ENCODE results near the gene ARHGAP26.

The ARHGAP26 gene

DNA sequence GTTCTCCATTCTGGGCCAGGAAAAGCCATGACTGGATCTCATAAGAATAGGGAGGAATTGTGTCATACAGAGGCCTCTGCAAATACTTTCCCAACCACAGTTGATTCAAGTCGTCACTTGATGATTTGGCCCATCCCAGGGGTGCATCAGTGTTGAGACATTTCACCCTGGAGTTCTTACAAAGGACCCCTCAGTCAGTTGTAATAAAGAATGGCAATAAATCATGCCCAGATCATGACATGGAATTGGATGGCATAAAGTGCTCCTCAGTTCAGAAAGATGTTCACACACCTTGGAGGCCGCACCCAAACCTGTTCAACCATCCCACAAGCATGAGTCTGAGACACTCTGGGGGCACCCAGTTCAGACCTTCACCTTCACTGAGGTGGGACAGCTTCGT, 465.2 kb downstream of the ARHGAP26 start:
- DNase-seq = no peak

DNA sequence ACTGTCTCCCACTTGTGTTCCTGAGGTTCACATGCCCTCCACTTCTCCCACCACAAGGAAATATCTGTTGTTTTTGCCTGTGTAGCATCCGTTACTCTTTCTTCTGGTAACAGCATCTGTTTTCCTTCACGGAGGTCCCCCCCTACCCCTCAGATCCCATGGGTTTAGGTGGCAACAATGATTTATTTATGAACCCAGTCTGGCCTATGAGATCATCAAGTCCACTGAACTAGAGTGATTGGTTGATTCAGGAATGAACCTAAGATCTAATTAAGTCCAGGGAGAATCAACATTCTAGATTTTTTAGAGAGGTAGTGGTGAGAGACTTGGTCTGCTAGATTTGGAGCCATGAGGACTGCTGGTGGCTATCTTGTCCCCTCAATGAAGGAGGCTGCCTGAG, 466.5 kb downstream of the ARHGAP26 start:
- no peak for DNase-seq

DNA sequence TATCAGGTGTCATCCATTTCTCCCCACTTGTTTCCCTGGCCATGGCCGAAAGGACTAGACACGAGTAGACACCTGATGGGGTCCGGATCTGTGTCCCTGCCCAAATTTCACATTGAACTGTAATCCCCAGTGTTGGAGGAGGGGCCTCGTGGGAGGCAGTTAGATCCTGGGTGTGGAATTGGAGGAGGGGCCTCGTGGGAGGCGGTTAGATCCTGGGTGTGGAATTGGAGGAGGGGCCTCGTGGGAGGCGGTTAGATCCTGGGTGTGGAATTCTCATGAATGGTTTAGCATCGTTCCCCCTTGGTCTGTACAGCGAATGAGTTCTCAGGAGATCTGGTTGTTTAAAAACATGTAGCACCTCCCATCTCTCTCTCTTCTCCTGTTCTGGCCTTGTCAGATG, 467.5 kb downstream of the ARHGAP26 start:
- no peak for DNase-seq

DNA sequence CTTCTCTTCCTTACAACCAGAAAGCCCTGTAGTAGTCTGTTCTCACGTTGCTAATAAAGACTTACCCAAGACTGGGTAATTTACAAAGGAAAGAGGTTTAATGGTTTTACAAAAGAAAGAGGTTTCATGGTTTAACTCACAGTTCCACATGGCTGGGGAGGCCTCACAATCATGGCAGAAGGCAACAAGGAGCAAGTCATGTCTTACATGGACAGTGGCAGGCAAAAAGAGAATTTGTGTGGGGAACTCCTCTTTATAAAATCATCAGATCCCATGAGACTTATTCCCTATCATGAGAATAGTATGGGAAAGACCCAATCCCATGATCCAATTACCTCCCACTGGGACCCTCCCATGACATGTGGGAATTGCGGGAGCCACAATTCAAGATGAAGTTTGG, 468.4 kb downstream of the ARHGAP26 start:
- no peak for DNase-seq

DNA sequence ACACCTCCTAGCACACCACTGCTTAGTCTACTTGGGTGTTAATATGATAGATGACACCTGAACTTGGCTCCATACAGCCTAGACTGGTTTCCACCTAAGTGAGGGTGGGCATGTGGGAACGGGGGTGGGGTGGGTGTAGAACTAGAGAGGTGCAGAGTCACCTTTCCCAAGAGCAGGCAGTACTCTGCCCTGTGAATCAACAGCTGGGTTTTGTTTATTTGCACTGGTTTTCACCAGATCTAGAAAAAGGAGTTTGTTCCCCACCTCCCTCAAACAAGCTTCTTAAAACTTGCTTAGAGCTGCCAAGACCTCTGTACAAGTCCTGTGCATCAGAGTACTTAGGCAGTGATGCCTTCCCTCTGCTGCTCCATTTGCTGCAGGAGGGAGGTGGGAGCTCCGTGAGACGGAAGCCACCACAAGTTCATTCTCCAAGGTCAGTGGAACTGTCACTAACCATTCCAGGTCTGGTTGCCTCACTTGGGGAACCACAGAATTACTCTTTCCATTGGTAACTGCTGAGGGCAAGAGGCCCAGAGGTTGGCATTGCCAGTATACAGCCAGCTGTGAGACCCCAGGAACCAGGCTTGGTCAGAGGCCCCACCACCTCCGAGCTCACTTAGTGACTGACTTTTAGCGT, 469.8 kb downstream of the ARHGAP26 start:
- DNase-seq = no peak

DNA sequence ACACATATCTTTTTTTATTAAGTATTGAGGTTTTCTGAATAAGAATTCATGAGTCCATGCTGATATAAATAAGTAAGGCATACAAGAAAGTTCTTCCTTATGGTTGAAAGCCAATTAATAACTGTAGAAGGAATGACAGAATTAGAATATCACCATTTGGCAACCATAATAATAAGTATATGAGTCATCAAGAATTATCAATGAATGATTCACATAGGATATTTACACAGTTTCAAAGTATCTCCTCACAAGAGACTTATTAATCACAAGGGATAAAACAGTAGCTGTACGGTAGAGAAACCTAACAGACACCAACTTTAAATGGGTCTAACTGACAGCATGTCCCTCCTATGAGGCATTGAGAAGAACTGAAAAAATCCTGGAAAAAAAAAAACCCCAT, 471.7 kb downstream of the ARHGAP26 start:
- no peak for DNase-seq

DNA sequence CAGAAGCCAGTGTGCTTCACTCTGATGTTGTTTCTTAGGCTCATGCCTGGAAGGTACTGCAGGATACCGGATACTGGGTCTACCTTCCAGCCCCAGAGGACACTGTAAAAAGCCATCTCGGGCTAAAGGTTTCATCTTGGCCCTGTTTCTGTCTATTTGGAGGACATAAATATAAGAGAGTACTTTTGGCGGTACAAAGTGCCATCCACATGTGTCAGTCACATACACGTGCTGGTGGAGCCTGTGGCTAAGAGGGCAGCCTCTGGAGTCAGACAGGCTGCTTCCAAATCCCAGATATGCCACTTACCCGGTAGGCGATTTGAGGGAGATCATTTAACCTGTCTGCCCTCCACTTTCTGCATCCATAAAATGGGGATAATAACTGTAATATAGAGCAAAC, 472.9 kb downstream of the ARHGAP26 start:
- DNase-seq = no peak

DNA sequence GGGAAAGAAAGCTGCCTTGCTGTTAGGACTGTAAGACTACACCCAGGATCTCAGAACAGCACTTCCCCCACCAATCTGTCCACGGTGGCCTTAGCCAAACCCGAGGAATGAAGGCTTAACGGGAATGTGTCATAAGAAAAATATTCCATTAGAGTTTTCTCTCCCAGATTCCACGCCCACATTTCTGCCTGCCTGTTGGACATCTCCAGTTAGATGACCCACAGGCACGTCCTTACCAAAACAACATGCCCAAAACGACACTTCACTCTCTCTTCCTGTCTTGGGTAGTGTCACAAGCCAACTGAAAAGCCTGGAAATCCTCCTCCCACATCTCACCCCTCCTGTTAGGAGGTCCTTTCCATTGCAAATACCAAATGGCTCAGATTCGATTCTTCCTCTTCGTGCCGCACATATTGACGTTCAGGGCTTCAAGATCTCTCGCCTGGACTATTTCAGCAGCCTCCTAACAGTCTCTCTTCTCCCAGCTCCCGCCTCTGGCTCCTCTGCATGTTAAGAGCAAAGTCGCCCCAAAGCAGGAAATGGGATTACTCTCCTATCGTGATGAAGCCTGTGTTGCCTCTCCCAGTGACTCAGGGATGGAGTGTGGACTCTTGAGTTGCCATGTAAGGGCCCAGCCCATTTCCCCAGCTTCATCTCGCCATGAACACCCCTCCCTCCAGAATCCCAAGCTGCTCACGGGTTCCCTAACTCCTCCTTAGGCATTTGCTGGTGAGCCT, 474.0 kb downstream of the ARHGAP26 start:
- no peak for DNase-seq

DNA sequence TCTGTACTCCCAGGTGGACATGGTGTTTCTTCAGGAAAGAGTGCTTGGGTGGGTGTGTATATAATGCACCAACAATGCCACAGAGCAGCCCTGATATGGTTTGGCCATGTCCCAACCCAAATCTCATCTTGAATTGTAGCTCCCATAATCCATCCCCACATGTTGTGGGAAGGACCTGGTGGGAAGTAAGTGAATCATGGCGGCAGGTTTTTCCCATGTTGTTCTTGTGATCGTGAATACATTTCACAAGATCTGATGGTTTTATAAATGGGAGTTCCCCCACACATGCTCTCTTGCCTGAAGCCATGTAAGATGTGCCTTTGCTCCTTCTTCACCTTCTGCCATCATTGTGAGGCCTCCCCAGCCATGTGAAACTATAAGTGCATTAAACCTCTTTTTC, 474.8 kb downstream of the ARHGAP26 start:
- DNase-seq = no peak

DNA sequence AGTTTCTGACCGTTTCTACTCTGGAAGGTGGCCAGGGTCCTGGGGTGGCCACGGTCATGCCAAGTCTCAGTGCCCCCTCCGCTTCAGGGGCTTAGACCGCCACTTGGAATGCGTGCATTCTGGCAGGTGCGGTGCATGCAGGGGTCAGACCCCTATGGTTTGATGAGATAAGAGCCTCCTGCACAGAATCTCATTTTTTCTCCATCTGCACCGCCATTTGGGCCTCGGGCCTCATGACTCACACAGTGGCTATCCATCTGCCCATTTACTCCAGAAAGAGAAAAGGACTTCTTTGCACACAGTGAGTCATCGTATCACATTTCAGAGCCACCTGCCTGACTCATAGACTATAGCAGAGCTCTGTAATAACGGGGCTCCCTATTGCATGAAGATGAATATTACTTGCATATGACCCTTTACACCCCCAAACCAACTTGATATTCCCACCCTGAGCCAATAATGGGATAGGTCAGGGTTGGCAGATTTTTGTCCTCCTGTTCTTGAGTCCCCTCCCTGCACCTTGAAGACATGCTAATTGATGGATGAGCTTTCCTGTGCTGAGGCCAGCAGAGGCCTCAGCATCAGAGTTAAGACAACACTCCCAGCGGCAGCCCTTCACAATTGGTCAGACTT, 475.9 kb downstream of the ARHGAP26 start:
- DNase-seq = no peak

DNA sequence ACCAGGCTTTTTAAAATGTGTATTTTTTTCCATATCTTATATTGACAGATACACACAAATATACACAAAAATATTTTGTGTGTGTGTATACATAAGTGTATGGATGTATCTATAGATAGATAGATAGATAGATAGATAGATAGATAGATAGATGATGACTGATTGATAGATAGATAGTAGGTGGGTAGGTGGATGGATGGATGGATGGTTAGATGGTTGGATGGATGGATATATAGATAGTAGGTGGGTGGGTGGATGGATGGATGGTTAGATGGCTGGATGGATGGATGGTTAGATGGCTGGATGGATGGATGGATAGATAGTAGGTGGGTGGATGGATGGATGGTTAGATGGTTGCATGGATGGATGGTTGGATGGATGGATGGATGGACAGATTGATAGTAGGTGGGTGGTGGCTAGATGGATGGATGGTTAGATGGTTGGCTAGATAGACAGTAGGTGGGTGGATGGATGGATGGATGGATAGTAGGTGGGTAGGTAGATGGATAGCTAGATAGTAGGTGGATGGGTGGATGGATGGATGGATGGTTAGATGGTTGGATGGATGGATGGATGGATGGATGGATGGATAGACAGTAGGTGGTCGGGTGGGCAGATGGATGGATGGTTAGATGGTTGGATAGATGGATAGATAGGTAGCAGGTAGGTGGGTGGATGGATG, 477.1 kb downstream of the ARHGAP26 start:
- no peak for DNase-seq

DNA sequence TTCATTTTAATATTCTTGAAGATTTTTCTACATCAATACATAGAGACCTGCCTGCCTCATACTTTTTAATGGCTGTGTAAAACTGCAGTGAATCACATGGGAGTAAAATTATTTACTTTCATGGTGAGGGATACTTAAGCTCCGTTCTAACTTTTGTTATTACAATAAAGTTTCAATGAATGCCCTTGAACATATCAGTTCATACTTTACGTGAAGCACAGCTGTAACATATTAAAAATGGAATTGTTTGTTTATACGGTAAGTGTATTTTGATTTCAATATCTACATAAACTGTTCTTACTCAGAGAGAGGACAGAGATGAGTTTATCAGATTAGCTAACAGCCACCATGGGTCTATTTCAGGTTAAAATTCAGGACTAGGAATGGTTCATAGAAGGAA, 478.2 kb downstream of the ARHGAP26 start:
- no peak for DNase-seq

DNA sequence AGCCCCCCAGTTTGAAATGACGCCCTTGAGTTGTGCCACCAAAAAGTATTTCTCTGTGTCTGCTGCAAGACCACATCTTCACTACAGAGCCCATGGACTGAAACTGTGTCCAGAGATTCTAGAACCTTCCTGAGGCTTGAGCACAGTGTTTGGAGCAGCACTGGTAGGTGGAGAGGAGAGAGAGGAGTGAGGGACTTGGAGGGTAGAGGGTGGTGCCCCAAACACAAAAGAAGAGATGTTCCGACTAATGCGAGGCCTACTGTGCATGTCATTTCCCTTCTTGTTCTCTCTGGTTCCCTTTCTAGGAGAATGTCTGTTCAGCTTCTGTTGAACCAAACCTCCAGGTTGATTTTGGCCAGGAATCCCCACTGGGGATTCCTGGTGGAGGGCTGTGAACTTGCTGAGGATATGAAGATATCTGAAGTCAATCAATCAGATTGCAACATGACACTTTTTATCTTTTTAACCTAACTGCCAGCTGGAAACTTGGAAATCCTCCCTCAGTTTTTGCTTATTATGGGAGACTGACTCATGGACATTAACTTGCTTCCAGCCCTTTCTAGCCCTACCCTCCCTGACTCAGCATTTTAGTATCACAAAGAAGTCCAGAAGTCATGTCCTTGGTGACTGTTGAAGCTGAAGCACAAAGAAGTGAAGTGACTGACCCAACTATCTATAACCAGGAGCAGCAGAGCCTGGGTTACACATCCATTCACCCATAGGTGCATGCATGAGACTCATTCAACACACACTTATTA, 478.8 kb downstream of the ARHGAP26 start:
- no peak for DNase-seq

DNA sequence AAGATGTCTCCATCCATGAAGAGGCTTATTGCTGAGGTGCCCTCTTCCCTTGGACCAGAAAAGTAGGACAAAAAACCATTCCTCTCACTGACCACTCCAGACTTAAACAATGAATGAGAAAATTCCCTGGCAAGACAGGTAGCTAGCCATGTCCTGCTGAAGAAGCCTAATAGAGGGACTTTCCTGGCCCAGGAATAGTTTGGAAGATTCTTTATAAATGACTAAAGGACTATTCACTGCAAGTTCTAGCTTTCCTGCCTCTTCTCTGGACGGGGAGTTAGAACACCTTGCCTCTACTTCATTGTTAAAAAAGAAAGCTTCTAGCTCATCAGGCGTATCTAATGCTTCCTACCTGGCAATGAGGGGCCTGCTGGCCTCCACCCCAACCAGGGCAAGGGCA, 479.7 kb downstream of the ARHGAP26 start:
- no peak for DNase-seq

DNA sequence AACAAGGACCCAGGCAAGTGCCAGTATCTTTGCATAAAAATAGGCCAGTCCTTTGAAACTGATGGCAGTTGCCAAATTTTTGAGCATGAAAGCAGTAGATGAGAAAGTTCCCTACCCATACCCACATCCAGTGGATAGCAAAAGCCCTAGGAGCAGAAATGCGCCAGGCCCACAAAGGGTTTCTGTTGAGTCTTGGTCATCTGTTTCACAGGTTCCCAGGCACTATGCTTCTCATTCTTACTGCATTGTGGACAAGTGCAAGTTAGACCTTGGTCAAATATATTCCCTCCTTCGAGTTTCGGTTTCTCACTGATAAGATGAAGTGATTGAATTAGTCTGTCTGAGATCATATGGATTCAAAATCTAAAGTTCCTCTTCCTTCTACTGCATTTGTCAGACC, 481.0 kb downstream of the ARHGAP26 start:
- DNase-seq = no peak

DNA sequence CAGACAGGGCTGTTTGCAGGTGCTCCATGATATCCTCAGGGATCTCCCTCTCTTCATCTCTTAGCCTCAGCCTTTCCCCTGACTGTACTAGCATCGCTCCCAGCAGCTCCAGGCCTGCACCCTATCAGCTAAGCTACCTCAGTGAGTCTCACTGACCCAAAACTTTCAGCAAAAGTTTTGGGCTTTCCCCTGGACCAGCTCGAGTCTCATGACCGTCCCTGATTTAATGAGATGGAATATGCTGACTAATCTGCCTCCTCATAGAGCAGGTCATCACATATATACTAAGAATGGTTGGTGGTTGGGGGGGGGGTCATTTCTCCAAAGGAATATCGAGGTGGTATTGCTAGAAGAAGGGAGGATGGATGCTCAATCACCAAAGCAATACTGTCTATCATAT, 481.8 kb downstream of the ARHGAP26 start:
- no peak for DNase-seq

DNA sequence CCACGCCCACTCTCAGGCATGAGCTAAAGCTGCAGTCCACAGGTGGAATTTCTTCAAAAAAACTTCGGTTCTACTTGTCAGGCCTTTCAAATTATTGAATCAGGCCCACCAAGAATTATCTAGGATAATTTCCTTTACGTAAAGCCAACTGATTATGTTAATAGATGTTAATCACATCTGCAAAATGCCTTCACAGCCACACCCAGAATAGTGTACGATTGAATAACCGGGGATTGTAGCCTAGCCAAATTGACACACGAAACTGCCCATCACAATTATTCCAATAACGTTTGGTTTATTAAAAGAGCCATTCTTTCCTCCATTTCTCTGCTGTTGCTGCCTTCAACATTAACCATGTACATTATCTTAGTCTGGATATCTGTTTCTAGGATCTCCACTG, 484.6 kb downstream of the ARHGAP26 start:
- DNase-seq = no peak

DNA sequence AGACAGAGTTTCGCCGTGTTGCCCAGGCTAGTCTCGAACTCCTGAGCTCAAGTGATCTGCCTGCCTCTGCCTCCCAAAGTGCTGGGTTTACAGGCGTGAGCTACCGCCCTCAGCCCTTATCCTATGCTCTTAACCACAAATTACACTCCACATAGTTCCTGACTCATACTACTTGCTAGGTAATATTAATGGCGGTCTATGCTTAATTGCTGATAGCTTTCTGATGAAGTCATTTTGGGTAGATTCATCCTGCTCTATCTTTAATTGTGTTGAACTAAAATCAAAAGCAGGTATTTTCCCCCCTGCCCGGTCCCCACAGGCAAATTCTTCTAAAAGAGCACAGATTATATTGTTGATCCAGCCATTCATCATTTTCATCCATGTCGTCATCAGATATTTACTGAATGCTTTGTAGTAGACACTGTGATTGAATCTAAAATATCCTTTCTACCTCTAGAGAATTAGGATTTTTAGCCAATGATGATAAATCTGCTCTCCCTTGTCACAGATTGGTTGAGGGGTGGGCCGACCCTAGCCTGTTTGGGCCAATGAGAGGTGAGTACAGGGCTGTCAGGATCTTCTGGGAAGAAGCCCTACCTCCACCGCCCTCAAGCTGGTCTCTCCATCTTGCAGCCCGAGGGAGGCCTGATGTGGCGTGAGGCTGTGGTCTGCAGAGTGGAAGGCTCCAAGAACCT, 488.5 kb downstream of the ARHGAP26 start:
- DNase-seq = no peak

DNA sequence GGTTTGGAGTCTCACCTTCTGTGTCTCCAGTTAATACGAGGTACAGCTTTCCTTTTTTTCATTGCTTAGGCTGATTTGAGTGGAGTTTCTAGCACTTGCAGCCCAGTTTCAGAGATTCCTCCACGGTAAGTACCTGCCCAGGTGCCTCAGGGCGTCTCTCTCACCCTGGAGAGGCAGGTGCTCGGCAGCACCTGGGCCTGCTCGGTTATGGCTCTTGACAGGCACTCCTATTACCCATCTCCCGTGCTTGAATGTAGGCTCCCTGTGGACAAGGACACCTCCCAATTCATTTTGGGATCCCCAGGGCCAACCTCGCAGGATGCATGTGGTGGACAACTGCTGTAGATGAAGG, 489.1 kb downstream of the ARHGAP26 start:
- DNase-seq = no peak

DNA sequence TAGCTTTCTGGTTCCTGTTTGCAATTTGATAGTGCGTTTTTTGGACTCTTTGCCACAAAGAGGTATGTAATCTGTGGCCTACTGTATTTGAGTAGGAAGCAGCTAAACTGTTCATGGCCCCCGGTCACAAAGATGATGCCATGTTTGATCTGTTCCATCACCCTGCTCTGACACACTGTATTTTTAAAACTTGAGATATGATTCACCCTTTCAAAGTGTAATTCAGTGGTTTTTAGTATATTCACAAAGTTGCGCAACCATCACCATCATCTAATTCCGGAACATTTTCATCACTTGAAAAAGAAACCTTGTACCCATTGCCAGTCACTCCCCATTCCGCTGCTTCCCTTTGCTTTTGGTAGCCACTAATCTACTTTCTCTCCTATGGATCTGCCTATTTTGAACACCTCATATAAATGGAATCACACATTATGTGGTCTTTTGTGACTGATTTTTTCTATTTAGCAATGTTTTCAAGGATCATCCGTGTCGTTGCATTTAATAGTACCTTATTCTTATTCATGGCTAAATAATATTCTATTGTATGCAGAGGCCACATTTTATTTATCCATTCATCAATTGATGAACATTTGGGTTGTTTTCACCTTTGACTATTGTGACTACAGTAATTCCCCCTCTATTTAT, 491.7 kb downstream of the ARHGAP26 start:
- DNase-seq = peak in 1 of 5 donors; percentile 33

DNA sequence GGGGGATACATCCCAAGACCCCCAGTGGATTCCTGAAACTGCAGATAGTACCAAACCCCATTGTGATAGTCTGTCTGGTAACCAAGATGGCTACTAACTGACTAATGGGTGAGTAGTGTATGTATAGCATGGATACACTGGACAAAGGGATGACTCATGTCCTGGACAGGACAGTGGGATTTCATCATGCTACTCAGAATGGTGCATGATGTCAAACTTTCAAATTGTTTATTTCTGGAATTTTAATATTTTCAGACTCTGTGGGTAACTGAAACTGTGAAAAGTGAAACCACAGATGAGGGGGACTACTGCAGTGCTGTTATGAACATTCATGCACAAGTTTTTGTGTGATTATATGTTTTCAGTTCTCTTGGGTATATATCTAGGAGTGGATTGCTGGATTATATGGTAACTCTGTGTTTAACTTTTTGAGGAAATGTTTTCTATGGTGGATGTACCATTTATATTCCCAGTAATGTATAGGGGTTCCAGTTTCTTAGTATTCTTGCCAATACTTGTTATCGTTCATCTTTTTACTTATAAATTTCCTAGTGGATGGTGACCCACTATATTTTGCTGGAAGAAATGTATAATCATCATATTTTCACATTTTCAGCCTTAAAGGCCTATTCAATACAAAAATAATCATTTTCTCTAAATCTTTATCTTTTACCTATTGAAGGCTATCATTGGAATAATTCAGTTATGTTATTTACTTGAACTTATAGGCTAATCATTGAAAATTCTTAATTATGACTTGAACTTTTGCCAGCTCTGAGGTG, 492.4 kb downstream of the ARHGAP26 start:
- peak in 1 of 5 donors; percentile 6 for DNase-seq

Measured in T-helper 1 cell (primary cell).